ENCODE measurements around the gene IFNA8.
A peak's percentile ranks its signal among the peaks of the same experiment; 100 is the strongest.
"Not testable (repeated sequence)": the region's sequence is repeated elsewhere in the genome, so short reads cannot be mapped to it uniquely, and the experiment has no call there.

Gene IFNA8

DNA sequence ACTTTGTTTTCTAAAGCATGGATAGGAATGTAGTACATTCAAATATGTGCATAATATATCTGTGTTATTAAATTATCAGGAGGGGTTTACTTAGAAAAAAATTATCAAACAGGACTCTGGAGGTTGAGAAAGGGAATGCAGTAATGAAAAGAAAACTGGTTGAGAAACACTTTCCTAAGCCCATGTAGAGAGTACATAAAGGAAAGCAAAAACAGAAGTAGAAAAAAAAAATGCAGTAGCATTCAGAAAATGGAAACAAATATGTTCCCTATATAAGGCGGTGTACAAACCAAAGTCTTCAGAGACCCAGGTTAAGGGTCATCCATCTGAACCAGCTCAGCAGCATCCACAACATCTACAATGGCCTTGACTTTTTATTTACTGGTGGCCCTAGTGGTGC is at the start of gene IFNA8:
TSS of gene IFNA8 (plus strand) at position 301 of the 400 bp plus-strand sequence. CDS start at position 361, 60 bp downstream.
- DNase-seq = no peak

- DNase-seq = no peak
Measured at GRCh38 chr9:21362287-21362686, 46.6 kb upstream of the IFNA8 start.

DNA sequence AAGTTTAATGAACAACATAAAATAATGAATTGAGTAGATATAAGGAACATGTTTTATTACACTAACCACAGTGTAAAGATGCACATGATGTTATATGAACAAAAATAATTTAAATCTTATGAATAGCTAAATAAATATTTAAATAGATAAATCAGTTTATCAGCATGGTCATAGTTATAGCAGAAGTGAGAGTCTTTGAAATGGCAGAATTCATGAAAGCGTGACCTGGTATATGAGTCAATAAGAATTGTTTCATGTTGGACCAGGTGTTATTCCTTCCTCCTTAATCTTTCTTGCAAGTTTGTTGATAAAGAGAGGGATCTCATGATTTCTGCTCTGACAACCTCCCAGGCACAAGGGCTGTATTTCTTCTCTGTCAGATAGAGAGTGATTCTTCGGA is 41.7 kb upstream of the IFNA8 start:
- DNase-seq = not testable (repeated sequence)

DNA sequence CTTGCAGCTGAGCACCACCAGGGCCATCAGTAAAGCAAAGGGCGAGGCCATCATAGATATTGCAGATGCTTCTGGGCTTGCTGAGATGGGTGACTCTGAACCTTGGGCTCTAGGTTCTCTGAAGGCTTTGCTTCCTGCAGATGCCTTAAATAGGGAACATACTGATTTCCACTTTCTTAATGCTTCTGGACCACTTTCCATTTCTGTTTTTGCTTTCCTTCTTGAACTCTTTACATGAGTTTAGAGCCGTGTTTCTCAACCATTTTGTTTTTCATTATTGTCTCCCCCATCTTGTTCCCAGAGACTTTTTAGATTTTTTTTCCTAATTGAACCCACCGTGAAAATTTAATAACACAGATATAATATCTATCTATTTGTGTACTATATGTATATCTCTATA is 41.0 kb upstream of the IFNA8 start, which contains the start of gene IFNA13:
TSS of gene IFNA13 (minus strand) at position 101 of the 400 bp plus-strand sequence. CDS start at position 54, 47 bp downstream.
- no peak for DNase-seq

DNA sequence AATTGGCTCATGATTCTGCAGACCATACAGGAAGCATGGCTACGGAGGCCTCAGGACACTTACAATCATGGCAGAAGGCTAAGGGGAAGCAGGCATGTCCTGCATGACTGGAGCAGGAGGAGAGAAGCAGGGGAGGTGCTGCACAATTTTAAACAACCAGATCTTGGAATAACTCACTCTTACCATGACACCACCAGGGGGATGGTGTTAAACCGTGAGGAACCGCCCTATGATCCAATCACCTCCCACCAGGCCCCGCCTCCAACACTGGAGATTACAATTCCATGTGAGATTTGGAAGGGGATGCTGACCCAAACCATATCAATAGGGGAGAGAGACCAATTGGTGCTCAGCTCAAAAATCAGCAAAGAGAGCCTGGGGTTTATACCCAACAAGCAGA is 37.5 kb upstream of the IFNA8 start:
- DNase-seq = not testable (repeated sequence)

DNA sequence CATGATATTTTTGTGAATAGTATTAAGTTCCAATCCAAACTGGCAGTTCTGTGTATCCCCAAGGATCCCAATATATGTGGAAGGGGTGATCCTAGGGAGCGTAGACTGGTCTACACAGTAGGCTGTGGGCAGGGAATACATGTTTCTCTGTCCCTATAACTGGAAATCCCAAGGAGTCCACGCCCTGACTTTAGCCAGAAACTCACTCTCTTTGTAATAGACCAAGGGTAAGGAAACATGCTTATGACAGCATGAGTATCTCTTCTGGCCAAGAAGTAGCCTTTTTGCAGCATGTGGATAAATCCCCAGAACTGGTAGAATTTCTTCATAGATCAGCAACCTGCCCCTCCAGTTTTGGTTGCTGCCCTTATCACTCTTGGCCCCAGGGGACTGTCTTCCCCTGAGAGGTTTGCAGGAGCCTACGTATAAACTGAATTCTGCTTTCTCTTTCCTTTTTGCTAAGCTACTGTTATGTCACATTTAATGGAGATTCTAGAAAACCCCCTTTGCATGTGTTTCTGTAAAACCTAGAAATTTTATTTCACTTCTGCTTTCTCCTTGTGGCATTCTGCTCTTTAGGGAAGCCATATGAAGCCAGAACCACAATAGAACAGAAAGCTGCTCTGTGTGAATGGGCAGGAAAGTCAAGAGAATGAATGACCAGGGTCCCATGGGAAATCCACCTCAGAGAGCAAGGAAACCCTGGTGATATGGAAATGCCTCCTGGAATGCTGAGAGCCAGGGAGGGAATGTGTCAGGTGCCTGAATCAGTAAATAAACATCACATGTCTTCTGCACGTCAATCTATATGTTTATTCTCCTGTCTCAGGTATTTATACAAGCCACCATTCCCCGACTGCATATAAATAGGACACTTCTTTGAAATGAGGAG is 27.2 kb upstream of the IFNA8 start:
- DNase-seq = no peak

DNA sequence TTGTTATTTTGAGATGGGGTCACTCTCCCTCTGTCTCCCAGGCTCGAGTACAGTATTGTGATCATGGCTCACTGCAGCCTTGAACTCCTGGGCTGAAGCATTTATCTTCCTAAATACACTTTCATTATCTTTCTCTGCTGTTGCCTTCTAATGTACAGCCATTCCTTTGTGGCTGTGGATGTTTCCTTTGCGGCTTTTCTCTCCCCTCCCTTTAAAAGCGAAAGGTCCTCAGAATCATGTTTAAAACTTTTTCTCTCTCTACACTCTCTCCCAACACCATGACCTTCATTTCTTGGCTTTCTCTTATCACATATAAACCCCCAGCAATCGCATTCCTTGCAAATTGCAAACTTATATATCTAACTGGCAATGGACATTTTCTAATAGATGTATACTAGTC is 25.3 kb upstream of the IFNA8 start:
- no peak for DNase-seq

GRCh38 chr9:21385131-21385670 is 23.7 kb upstream of the IFNA8 start, which contains the start of gene IFNA2:
Gene IFNA2 (minus strand): TSS chr9:21385398. CDS start chr9:21385329, 69 bp downstream.
- DNase-seq = no peak

- peak; percentile 13 for DNase-seq
Measured at GRCh38 chr9:21392270-21392669, 16.6 kb upstream of the IFNA8 start.

DNA sequence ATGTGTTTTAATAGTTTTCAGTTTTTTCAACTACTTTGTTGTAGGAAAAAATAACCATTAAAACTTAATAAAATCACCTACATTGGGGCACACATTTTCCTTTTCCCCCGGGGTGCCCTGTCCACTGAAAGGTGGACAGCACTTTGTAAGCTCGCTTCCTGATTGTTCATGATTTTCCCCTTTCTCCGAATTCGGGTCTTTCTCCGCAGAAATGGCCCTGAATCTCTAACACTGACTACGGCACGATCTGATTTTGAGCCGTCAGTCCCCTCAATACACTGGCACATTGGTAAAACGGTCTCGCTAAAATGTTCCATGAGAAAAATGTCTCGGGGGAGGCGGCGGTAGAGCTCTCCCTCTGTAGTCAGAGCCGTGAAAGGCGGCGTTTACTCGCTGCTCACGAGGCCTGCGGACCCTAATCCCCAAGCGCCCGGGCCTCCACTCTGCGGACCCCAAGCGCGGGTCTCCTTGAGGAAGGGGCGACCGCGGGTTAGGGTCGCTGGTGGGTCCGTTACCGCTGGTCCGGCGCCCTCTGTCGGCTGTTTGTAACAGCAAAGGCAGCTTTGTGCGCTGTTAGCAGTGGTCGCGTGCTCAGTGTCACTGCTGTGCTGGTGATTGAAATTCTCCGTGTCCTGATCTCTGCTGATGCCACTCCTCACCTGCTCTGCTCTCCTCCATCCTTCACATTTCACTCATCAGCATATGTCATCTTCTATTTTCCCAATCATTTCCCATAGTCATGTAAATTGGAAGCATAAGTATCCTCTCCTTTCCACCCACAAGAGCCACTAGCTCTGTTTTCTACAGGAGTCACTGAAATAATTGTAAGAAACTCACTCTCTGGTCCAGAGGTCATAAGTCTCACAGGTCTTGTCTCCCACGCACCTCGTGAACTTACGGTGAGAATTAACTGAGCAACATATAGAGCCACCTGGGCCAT is 12.9 kb upstream of the IFNA8 start:
- DNase-seq = peak; percentile 27

GRCh38 chr9:21398955-21399489 is 9.9 kb upstream of the IFNA8 start:
- no peak for DNase-seq

- no peak for DNase-seq
Measured at GRCh38 chr9:21399956-21400355, 9.0 kb upstream of the IFNA8 start.

- DNase-seq = peak; percentile 13
Measured at GRCh38 chr9:21402386-21403251, 6.3 kb upstream of the IFNA8 start.

- DNase-seq = no peak
Measured at GRCh38 chr9:21404146-21404545, 4.8 kb upstream of the IFNA8 start.

- no peak for DNase-seq
Measured at GRCh38 chr9:21412107-21412506, 3.2 kb downstream of the IFNA8 start.

- no peak for DNase-seq
Measured at GRCh38 chr9:21413151-21413550, 4.2 kb downstream of the IFNA8 start.

DNA sequence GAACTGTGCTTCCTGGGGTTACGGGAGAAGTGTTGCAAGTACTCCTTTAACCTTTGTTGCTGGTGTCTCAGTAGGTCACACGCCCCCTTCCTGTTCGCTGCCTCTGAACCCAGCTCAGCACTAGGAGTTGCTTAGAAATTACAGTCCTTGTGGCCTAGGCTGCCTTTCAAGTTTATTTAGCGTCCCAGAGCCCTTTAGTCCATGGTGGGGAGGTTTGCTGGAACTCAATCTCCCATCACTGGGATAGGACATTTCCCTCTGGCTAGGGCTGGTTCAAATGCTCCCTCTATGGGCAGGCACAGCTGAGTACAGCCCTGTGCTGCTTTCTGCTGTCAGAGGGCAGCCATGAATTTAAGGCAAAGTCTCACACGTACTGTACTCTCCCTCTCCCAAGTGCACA is 4.7 kb downstream of the IFNA8 start:
- no peak for DNase-seq

DNA sequence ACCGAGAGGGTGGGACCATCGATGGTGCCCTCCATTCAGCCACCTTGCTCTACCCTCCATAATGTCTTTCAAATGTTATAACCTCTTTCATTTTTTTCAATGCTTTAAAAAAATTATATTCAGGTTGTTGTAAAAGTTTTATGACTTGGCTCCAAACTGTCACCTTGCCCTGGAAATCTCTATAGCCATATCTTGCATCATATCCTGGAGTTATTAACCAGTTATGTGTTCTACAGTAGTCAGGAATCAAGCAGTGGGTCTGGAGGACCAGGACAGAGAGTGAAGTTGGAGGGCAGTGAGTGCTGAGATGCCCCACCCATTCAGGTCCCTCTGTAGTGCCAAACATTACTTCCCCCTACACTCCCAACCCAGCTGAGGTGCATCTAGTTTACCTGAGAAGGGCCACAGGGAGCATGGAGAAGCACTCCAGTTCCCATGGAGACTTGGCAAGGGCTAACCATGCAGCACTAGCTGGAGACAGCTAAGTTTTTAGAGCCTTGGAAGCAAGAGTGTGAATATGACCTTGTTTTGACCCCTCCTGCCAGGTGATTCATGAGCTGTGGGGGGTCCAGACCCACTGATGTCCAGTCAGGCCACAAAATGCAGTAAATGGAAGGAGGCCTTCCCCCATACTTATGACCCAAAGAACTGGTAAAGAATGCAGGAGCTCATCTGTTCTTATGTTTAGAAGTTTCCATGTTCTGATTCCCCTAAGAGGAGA is 5.5 kb downstream of the IFNA8 start:
- DNase-seq = no peak

- DNase-seq = no peak
Measured at GRCh38 chr9:21415493-21416267, 6.8 kb downstream of the IFNA8 start.

DNA sequence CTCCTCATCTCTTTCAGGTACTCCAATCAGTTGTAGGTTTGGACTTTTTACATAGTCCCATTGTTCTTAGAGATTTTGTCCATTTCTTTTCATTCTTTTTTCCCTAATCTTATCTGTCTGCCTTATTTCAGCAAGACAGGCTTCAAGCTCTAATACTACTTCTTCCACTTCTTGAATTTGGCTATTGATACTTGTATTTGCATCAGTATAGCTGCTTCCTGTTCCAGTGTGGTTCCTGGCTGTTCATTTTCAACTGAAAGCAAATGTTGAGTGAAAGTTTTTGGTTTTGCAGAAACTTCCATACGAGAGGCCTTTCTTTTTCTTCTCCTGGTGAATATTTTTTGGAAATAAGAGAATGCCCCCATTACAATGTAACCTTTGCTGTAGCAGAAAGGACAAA is 19.3 kb downstream of the IFNA8 start:
- no peak for DNase-seq

Data from EL (cell line).